ENCODE results near the gene KLF6.

Gene KLF6

DNA sequence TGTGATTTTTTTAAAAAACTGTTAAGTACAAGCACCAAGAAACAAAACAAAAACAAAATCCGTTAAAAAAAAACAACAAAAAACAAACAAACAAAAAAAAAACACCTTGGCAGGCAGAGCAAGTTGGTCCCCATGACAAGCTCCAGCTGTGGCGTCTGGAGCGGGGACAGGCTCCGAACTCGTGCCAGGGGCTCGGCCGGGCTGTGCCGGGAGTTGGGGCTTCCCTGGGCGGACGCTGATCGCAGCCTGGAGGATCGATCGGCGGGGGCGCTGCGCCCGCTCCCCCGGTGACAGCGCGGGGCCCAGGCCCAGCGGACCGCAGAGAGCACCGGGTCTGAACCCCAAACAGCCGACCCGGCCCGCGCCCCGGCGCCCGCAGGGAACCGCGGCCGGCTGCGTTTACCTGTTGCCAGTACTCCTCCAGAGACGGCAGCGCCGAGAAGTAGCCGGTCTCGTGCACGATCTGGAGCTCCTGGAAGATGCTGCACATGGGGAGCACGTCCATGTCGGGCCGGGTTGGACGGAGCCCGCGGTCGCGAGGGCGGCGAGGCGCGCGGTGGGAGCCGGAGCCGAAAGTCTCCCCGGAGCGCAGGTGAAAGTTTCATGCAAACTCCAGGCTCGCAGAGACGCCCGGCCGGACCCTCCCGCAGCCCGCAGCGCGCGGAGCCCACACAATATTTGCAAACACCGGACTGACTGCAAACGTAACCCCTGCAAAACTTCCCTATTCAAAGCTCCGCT, at the start of gene KLF6:
Gene KLF6 (minus strand): TSS at position 700 of the 741 bp plus-strand sequence. CDS start 195 bp downstream, at position 505.
- FAIRE-seq (no peak), DNase-seq (ENCODE audit: insufficient read length, low spot score) (no peak)
- TF ChIP-seq CTCF (IDR thresholded peaks at IDR 0.05; ENCODE audit: insufficient read depth, missing control alignments), result no peak

DNA sequence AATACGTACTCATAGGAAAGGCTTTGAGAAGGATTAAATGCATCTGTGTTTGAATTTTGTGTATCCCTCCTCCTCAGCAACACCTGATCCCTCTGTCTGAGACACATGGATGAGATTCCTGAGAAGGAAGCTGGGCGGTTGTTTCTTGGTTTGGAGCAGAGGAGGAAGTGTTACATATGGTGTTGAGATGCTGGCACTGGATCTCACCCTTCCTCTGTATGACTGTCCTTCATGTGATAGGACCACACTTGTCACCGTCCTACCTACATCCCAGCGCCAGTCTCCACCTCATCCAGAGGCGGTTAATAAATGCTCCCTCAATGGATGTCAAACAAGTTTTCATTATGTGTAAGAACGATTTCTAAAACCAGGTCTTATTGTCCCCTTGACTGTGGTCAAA, 49.4 kb upstream of the KLF6 start:
- no peak for FAIRE-seq
- TF ChIP-seq CTCF (IDR thresholded peaks at IDR 0.05; ENCODE audit: insufficient read depth, missing control alignments), result no peak
- no peak for DNase-seq (ENCODE audit: insufficient read length, low spot score)

GRCh38 chr10:3833046-3833445, 48.0 kb upstream of the KLF6 start:
- DNase-seq (ENCODE audit: insufficient read length, low spot score), result no peak
- no peak for FAIRE-seq
- no peak for TF ChIP-seq CTCF (IDR thresholded peaks at IDR 0.05; ENCODE audit: insufficient read depth, missing control alignments)

DNA sequence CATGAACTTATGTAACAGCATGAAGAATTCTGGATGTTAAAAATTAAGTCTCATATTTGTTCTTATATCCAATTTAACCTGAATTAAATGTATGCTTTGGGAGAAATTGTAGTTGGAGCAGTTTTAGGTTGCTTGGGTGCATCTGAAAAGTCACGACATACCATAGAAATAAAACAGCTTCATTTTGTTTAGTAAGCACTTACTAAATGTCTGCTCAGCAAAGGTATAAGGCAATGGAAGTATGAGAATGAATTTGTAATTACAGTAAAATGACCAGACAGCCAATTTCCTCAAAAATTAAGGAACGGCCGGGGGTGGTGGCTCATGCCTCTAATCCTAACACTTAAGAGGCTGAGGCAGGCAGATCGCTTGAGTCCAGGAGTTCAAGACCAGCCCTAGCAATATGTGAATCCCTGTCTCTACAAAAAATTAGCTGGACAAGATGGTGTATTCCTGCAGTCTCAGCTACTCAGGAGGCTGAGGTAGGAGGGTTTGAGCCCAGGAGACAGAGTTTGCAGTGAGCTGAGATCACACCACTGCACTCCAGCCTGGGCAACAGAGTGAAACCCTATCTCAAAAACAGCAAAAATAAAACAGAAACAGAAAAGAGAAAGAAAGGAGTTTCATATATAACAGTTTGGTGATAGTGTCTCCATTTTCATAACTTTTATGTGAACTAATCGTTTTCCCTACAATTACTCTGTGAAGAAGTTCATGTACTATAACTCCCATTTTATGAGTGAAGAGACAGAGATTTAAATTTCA, 47.2 kb upstream of the KLF6 start:
- no peak for DNase-seq (ENCODE audit: insufficient read length, low spot score)
- TF ChIP-seq CTCF (IDR thresholded peaks at IDR 0.05; ENCODE audit: insufficient read depth, missing control alignments), result no peak
- FAIRE-seq, result no peak

GRCh38 chr10:3831608-3832007, 46.6 kb upstream of the KLF6 start:
- no peak for DNase-seq (ENCODE audit: insufficient read length, low spot score)
- FAIRE-seq, result no peak
- TF ChIP-seq CTCF (IDR thresholded peaks at IDR 0.05; ENCODE audit: insufficient read depth, missing control alignments), result no peak

GRCh38 chr10:3830946-3831345, 45.9 kb upstream of the KLF6 start:
- FAIRE-seq, result no peak
- no peak for DNase-seq (ENCODE audit: insufficient read length, low spot score)
- no peak for TF ChIP-seq CTCF (IDR thresholded peaks at IDR 0.05; ENCODE audit: insufficient read depth, missing control alignments)
